ENCODE data around the gene HOXD11. TPM values are rescaled to one million over a fixed set of nuclear protein-coding genes. Genes with fewer than 3 reads are reported as not detected.
A peak's percentile ranks its signal among the peaks of the same experiment; 100 is the strongest.

HOXD11 gene
- total RNA-seq, 2 donors from 2014 or later = not detected

GRCh38 chr2:176093898-176094249, 13.2 kb upstream of the HOXD11 start:
- Histone ChIP-seq H3K4me3 (no peak overlapping the region), H3K27ac (no peak overlapping the region), H3K4me1 (peaks cover 30% of the 10 kb centered on the region), H3K27me3 (peaks cover 0 to 65% of the 10 kb centered on the region in 2 donors), H3K36me3 (replicated peaks in 1 of 2; ENCODE audit: insufficient read depth in 1 of 2, low read depth in 2 of 2) (no peaks in the 10 kb centered on the region), H3K9me3 (no peaks in the 10 kb centered on the region)
- ATAC-seq (no peak), DNase-seq (no peak)
- WGBS, 2 donors = 4 to 12% methylated on average over 8 of the region's 8 CpGs
- TF ChIP-seq POLR2A (IDR thresholded peaks at IDR 0.05) = no peak
- intact Hi-C loops (cut with DNase I) = no loop called here

GRCh38 chr2:176094349-176094748, 12.7 kb upstream of the HOXD11 start:
- Histone ChIP-seq H3K36me3 (replicated peaks in 1 of 2; ENCODE audit: insufficient read depth in 1 of 2, low read depth in 2 of 2) (no peaks in the 10 kb centered on the region), H3K9me3 (no peaks in the 10 kb centered on the region), H3K4me3 (no peak overlapping the region), H3K27me3 (peaks cover 0 to 66% of the 10 kb centered on the region in 2 donors), H3K27ac (no peak overlapping the region), H3K4me1 (peaks cover 30% of the 10 kb centered on the region)
- DNase-seq (no peak), ATAC-seq (no peak)
- intact Hi-C loops (cut with DNase I) = no loop called here
- TF ChIP-seq POLR2A (IDR thresholded peaks at IDR 0.05) (no peak), CTCF (IDR thresholded peaks at IDR 0.05) (no peak)
- 5% methylated on average over 12 of the region's 12 CpGs for WGBS, 2 donors

- H3K4me1 ChIP-seq = peaks cover 38% of the 10 kb centered on the region
- intact Hi-C loops (cut with DNase I) = loop anchor here (5.0 kb wide), 1 partner anchor 408 kb away; no protein-coding TSS in a partner anchor
- no peak overlapping the region for H3K27ac ChIP-seq
Observed at GRCh38 chr2:176095421-176095820, 11.7 kb upstream of the HOXD11 start.

GRCh38 chr2:176096243-176096985, 10.7 kb upstream of the HOXD11 start:
- Histone ChIP-seq H3K27ac (no peak overlapping the region), H3K4me3 (no peak overlapping the region), H3K9me3 (no peaks in the 10 kb centered on the region), H3K27me3 (peaks cover 0 to 69% of the 10 kb centered on the region in 2 donors), H3K4me1 (peaks cover 38% of the 10 kb centered on the region), H3K36me3 (replicated peaks in 1 of 2; ENCODE audit: insufficient read depth in 1 of 2, low read depth in 2 of 2) (no peaks in the 10 kb centered on the region)
- DNase-seq (no peak), ATAC-seq (no peak)
- intact Hi-C loops (cut with DNase I) = loop anchor here (5.0 kb wide), 1 partner anchor 409 kb away; no protein-coding TSS in a partner anchor
- 7 to 10% methylated on average over 16 of the region's 16 CpGs for WGBS, 2 donors
- no peak for TF ChIP-seq POLR2A (IDR thresholded peaks at IDR 0.05)
- TF ChIP-seq CTCF (IDR thresholded peaks at IDR 0.05) = no peak

More at GRCh38 chr2:176095421-176095820, 11.7 kb upstream of the HOXD11 start:
- WGBS, 2 donors = 10 to 13% methylated on average over 5 of the region's 5 CpGs
- Histone ChIP-seq H3K36me3 (replicated peaks in 1 of 2; ENCODE audit: insufficient read depth in 1 of 2, low read depth in 2 of 2) (no peaks in the 10 kb centered on the region), H3K4me3 (no peak overlapping the region), H3K9me3 (no peaks in the 10 kb centered on the region), H3K27me3 (peaks cover 0 to 69% of the 10 kb centered on the region in 2 donors)
- ATAC-seq (no peak), DNase-seq (no peak)
- no peak for TF ChIP-seq CTCF (IDR thresholded peaks at IDR 0.05)
- TF ChIP-seq POLR2A (IDR thresholded peaks at IDR 0.05) = no peak

- Histone ChIP-seq H3K9me3 (no peaks in the 10 kb centered on the region), H3K36me3 (replicated peaks in 1 of 2; ENCODE audit: insufficient read depth in 1 of 2, low read depth in 2 of 2) (no peaks in the 10 kb centered on the region), H3K27me3 (peaks cover 0 to 62% of the 10 kb centered on the region in 2 donors), H3K27ac (no peak overlapping the region), H3K4me3 (peak overlapping the region in 1 of 2 donors; percentile 1), H3K4me1 (peaks cover 38% of the 10 kb centered on the region)
- WGBS, 2 donors = 1 to 4% methylated on average over 19 to 45 of the region's 45 CpGs
- intact Hi-C loops (cut with DNase I) = loop anchor here (5.0 kb wide), 1 partner anchor 410 kb away; no protein-coding TSS in a partner anchor
- DNase-seq = peak; percentile 69 to 80 (median 73)
- TF ChIP-seq CTCF (IDR thresholded peaks at IDR 0.05) (peak; percentile 69 to 93 (median 87)), POLR2A (IDR thresholded peaks at IDR 0.05) (no peak)
- ATAC-seq = peak; percentile 87
Observed at GRCh38 chr2:176096986-176097819, 9.9 kb upstream of the HOXD11 start.

All from body of pancreas (tissue), 4 donors.